Liver (tissue), 2 donors: ENCODE measurements around the gene STK24.

ENCODE experiments used
- YY1 ChIP-seq: IDR thresholded peaks from 2 replicates; pipeline ENCODE4 v1.6.1; 2016; ENCODE audit warnings: antibody characterized with exemption, mild to moderate bottlenecking
- TF ChIP-seq, protein P1 (sequence below): fragments of 150-350 bp; IDR thresholded peaks from 2 replicates; pipeline ENCODE4 v1.5.1; 2017; ENCODE audit warnings: improper control_type of control experiment, low read depth, low read length; ENCODE audit not compliant: missing input control
- donor health status: healthy.

DNA sequence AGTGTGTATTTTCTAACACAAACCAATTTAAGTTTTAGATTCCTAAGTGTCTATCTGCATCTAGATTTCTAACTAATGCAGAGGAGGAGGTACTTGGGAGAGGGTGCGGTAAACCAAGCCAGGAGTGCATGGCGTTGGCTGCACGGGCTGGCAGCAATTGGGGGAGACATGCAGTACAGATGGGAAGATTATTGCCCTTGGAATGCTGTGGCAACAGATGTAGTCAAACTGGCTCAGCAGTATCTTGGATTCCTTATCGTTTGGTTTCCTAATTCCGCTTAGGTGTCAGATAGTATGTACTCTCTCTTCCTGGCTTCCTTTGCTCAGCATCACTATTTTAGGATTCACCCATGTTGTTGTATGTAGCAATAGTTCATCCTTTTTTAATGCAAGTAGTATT is 29.4 kb upstream of the STK24 start:
- no peak for TF ChIP-seq YY1
- TF ChIP-seq, protein P1, sequence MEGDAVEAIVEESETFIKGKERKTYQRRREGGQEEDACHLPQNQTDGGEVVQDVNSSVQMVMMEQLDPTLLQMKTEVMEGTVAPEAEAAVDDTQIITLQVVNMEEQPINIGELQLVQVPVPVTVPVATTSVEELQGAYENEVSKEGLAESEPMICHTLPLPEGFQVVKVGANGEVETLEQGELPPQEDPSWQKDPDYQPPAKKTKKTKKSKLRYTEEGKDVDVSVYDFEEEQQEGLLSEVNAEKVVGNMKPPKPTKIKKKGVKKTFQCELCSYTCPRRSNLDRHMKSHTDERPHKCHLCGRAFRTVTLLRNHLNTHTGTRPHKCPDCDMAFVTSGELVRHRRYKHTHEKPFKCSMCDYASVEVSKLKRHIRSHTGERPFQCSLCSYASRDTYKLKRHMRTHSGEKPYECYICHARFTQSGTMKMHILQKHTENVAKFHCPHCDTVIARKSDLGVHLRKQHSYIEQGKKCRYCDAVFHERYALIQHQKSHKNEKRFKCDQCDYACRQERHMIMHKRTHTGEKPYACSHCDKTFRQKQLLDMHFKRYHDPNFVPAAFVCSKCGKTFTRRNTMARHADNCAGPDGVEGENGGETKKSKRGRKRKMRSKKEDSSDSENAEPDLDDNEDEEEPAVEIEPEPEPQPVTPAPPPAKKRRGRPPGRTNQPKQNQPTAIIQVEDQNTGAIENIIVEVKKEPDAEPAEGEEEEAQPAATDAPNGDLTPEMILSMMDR: no peak
